ENCODE measurements around the gene NDUFS6.
A peak's percentile ranks its signal among the peaks of the same experiment; 100 is the strongest.

Gene NDUFS6

GRCh38 chr5:1817261-1818043 is 16.2 kb downstream of the NDUFS6 start:
- DNase-seq (ENCODE audit: low spot score): no peak

DNA sequence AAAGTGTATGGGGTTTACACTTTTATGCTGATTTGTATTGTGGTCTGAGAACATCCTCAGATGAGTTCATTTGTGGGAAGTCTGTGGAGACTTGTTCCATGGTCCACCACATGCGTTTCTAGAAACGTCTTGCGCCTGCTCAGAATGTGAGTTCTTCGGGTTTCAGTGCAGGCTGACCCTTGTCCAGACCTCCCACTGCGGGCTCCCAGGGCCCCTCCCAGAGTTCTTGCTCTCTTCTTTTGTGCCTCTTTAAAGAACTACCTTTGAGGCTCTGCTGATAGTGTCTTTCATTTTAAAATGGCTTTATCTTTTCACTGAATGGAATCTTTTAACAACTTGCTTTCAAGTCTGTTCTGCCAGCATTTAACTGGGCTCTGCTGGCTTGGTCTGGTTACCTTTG is 17.6 kb downstream of the NDUFS6 start:
- no peak for DNase-seq (ENCODE audit: low spot score)

GRCh38 chr5:1819458-1819857 is 18.3 kb downstream of the NDUFS6 start:
- DNase-seq (ENCODE audit: low spot score): no peak

DNA sequence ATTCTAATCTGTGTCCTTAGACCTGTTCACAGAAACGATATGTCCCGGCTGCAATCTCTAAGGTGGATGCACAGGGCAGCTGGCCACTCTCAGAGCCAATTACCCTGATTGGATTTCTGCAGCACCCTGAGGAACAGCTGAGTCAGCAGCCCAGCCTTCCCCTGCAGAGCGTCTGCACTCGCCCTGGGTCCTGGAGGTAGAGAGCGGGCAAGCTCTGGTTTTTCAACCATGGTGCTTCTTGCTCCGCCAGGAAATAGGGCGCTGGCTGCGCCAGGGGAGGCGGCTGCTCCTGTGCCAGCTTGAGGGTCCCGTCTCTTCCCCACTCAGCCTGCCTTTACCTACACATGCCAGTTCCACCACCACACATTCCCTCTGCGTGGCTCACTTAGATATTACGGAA is 19.2 kb downstream of the NDUFS6 start:
- no peak for DNase-seq (ENCODE audit: low spot score)

- DNase-seq (ENCODE audit: low spot score): no peak
These were observed 19.7 kb downstream of the NDUFS6 start for GRCh38 chr5:1820926-1821325.

DNA sequence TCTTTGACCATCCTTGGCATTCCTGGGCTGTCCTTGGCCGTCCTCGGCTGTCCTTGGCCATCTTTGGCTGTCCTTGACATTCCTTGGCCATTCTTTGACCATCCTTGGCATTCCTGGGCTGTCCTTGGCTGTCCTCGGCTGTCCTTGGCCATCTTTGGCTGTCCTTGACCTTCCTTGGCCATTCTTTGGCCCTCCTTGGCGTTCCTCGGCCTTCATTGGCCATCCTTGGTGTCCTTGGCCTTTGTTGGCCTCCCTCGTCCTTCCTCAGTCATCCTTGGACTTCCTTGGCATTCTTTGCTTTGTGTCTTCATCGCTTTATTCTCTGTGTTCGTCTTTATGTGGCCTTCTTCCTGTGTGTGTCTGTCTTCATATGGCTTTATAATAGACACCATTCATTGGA is 20.7 kb downstream of the NDUFS6 start:
- DNase-seq (ENCODE audit: low spot score): no peak

- DNase-seq (ENCODE audit: low spot score): no peak
These were observed 22.3 kb downstream of the NDUFS6 start for GRCh38 chr5:1823381-1824034.

GRCh38 chr5:1824109-1824821 is 23.1 kb downstream of the NDUFS6 start:
- no peak for DNase-seq (ENCODE audit: low spot score)

- no peak for DNase-seq (ENCODE audit: low spot score)
These were observed 24.0 kb downstream of the NDUFS6 start for GRCh38 chr5:1824903-1825841.

DNA sequence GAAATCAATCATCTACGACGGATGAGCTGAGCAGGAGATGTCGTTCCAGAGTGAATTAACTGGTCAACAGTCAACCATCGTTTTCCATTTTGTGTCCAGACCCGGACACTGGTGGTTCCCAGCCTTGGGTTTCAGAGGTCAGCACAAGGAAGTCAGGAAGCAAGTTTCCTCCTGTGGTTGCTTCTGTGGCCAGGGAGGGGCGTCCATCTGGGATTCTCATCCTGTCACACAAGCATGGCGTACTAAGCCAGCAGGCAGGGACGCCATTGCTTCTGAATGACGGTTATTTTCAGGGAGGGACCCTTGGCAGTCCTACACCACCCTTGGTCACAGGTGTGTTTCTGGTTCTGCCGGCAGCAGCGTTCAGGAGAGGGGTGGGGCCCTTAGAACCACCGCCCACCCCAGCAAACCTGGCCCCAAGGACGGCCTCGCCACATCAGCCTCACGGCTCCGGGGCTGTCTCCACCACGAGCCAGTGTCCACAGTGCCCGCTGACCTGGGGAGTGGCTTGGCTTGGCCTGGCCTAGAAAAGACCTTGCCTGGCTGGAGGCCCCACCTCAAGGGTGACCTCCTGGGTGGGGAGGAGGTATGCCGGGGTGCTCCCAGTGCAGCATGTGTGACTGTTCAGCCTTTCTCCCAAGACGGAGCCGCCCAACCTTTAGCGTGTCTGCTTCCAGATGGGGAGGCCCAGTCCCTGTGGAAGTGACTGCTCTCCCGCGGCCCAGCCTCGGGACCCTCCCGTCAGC is 25.2 kb downstream of the NDUFS6 start:
- DNase-seq (ENCODE audit: low spot score): no peak

DNA sequence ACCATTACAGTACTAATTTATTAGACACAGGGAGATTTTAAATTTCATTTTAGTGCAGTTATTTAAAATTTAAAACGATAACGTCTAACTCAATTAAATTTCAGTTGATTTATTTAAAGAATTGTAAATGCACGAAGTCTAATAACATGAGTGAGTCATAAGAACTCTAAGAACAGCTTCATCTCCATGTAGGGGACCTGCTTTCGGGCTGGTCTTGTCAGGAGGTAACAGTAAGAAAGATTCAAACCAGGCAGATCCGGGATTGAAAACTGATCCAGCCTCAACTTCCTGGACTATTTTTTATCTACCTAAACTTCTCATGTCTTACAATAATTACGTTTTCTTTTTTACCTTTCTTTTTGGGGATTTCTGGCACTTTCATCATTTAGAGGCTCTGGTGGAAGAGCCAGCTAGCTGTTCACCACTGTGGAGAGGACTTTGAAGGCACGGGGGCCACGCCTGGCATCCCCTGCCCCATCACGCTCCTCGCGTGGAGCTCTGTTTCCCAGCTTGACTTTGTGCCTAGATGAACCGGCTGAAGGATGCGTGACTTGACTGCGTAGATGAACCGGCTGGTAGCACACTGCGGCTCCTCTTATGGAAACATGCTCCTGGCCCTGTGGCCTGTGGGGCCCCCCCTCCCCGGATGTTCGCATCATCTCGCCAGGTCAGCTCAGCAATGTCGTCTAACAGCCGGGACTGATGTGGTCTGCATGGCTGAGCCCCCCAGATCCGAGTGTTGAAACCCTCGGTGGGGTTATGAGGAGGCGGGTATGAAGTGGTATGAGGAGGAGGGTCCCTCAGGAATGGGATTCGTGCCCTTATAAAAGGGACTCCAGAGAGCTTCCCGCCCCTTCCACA is 26.0 kb downstream of the NDUFS6 start:
- DNase-seq (ENCODE audit: low spot score): no peak

GRCh38 chr5:1827886-1828397 is 26.7 kb downstream of the NDUFS6 start:
- DNase-seq (ENCODE audit: low spot score): no peak

DNA sequence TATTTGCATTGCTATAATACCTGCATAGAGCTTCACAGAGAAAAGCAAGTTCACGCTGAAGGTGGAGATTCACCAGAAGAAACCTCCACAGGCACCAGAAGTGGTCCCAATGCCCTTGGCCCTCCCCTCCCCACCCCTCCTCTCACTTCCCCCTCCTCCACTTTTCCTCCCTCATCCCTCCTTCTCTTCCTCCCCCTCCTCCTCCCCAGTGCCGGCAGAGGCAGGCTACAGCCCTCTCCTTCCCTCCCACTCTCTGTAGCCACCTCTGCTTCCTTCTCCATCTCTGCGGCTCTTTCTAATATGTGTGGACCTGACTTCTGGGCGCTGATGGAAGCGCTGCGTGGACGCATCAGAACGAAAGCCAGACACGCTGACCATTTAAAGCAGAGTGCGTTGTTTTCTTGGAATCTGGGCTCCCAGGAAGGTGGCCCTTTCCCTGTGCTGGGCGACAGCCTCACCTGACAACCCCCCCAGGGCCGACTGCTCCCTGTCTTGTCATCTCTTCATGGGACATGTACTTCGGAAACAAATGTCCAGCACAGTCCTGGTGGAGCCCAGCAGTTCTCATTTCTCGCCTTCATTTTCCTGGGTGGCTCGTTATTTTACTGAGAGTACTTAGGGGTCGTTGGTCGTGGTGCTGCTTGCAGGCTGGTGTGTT is 29.5 kb downstream of the NDUFS6 start:
- DNase-seq (ENCODE audit: low spot score): no peak

DNA sequence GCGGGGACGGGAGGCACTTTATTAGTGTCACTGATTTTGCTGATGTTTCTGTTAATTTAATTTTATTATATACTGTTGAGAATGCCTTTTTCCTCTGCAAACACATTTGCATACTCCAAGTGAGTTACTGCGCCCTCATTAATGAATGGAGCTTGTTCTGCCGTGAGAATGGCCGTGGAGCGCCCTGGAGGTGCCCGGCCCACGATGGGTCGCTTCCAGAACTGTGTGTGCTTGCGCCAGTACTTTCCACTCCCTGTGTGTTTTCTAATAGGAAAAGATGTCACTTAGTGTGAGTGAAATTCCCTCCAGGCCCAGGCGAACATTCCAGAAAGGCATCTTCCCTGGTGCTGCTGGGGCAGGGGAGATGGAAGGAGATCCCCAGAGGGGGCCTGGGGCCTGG is 30.1 kb downstream of the NDUFS6 start:
- DNase-seq (ENCODE audit: low spot score): no peak

- no peak for DNase-seq (ENCODE audit: low spot score)
These were observed 30.6 kb downstream of the NDUFS6 start for GRCh38 chr5:1831677-1832313.

DNA sequence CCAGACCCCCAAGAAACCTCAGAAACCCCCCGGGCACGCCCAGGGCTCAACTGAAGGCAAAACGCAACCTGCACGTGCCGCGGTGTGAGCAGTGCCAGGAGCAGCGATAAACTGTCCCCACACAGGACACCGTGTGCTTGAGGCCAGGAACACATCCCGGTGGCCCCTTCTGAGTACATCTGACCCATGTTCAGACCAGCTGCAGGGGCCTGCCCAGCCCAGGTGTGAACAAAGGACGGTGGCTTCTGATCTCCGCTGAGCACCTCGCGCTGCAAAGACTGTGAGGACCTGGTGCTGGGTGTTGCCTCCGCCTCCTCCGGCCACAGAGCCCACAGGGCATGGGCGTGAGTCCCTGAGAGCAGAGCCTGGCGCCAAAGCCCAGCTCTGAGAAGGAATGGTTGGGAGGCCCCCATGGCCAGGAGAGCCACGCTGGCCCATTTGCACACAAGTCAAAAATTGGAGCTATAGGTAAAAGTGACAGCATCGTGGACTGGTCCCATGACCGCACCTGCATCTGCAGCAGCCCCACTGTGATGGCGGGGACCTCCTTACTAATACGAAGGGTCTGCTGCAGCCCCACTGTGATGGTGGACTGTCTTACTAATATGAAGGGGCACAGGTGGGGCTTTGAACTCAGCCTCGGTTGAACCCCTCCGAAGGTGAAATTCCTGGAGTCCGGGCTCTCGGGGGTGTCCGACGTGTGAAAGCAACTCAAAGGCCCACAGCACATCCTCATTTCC is 31.5 kb downstream of the NDUFS6 start:
- DNase-seq (ENCODE audit: low spot score): peak; percentile 75

DNA sequence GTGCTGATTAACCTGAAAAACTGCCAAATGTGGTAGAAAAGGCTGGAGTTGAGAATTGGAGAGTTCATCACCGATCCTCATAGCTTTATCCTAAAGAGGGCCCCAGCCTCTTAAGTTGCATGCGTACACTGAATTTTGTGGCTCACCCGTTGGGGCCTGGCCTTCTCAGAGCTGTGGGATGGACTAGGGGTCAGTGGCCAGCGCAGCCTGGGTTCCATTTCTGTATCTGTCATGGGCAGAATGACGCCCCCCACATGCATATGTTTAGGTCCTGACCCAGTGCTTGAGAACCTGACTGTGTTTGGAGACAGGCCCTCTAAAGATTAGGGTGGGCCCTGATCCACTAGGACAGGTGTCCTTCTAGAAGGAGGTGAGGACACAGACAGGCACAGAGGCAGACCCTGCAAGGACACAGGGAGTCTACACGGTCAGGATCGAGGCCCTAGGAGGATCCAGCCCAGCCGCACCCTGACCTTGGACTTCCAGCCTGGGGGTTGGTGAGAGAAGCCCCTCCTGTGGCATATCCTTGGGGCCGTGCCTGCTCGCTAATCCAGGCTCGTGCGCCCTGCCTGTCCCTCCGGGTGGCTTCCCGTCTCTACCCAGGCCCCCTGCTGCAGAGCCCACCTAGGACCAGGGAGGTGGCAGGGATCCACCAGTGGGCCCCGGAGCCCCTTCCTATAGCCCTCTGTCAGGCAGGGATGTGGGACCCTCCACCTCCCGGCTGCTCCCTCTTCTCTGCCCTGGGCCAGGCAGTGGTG is 32.2 kb downstream of the NDUFS6 start:
- no peak for DNase-seq (ENCODE audit: low spot score)

All from SW480 (cell line).